HEK293 (cell line): ENCODE data around the gene RUFY1.
A peak's percentile ranks its signal among the peaks of the same experiment; 100 is the strongest.

Experiments used
- ATF2 ChIP-seq: fragments of 450-650 bp; formaldehyde crosslinking; IDR thresholded peaks from 2 replicates; pipeline ENCODE4 v1.5.1; 2016; ENCODE audit warnings: missing biosample characterization, missing genetic modification characterization, low read depth
- BCL11B ChIP-seq: fragments of 450-650 bp; formaldehyde crosslinking; IDR thresholded peaks from 2 replicates; pipeline ENCODE4 v1.5.1; 2016; ENCODE audit warnings: low read depth, missing biosample characterization, missing genetic modification characterization
- KLF10 ChIP-seq: fragments of 450-650 bp; IDR thresholded peaks from 2 replicates; pipeline ENCODE4 v1.5.1; 2018; ENCODE audit warnings: missing biosample characterization, mild to moderate bottlenecking, missing genetic modification characterization
- KLF16 ChIP-seq: fragments of 450-650 bp; formaldehyde crosslinking; IDR thresholded peaks from 2 replicates; pipeline ENCODE4 v1.5.1; 2017; ENCODE audit warnings: missing biosample characterization, missing genetic modification characterization
- TRIM28 ChIP-seq: IDR thresholded peaks from 2 replicates; pipeline ENCODE4 v1.6.1; 2011; ENCODE audit warnings: low read length, control low read depth, borderline replicate concordance
- WT1 ChIP-seq: fragments of 450-650 bp; formaldehyde crosslinking; IDR thresholded peaks from 2 replicates; pipeline ENCODE4 v1.5.1; 2016; ENCODE audit warnings: missing biosample characterization, missing genetic modification characterization
- ZBTB20 ChIP-seq: fragments of 450-650 bp; formaldehyde crosslinking; IDR thresholded peaks from 2 replicates; pipeline ENCODE4 v1.5.1; 2016; ENCODE audit warnings: missing biosample characterization, missing genetic modification characterization
- ZBTB6 ChIP-seq: fragments of 450-650 bp; formaldehyde crosslinking; IDR thresholded peaks from 2 replicates; pipeline ENCODE4 v1.5.1; 2017; ENCODE audit warnings: missing biosample characterization, missing genetic modification characterization
- ZBTB7A ChIP-seq: fragments of 450-650 bp; formaldehyde crosslinking; IDR thresholded peaks from 2 replicates; pipeline ENCODE4 v1.5.1; 2016; ENCODE audit warnings: low read depth, missing biosample characterization, missing genetic modification characterization
- ZFHX2 ChIP-seq: fragments of 450-650 bp; formaldehyde crosslinking; conservative IDR thresholded peaks from 2 replicates; pipeline ENCODE4 v1.5.1; 2016; ENCODE audit warnings: missing biosample characterization, missing genetic modification characterization
- ZFP37 ChIP-seq: fragments of 450-650 bp; formaldehyde crosslinking; IDR thresholded peaks from 2 replicates; pipeline ENCODE4 v1.5.1; 2016; ENCODE audit warnings: missing biosample characterization, missing genetic modification characterization
- ZNF221 ChIP-seq: fragments of 450-650 bp; formaldehyde crosslinking; IDR thresholded peaks from 2 replicates; pipeline ENCODE4 v1.5.1; 2017; ENCODE audit warnings: missing biosample characterization, missing genetic modification characterization, borderline replicate concordance
- ZNF248 ChIP-seq: fragments of 450-650 bp; formaldehyde crosslinking; IDR thresholded peaks from 2 replicates; pipeline ENCODE4 v1.5.1; 2017; ENCODE audit warnings: missing biosample characterization, missing genetic modification characterization
- ZNF302 ChIP-seq: fragments of 450-650 bp; formaldehyde crosslinking; IDR thresholded peaks from 2 replicates; pipeline ENCODE4 v1.5.1; 2016; ENCODE audit warnings: missing biosample characterization, missing genetic modification characterization, low read depth
- ZNF350 ChIP-seq: fragments of 450-650 bp; formaldehyde crosslinking; IDR thresholded peaks from 2 replicates; pipeline ENCODE4 v1.5.0; 2017; ENCODE audit warnings: missing biosample characterization, mild to moderate bottlenecking, missing genetic modification characterization
- ZNF416 ChIP-seq: fragments of 450-650 bp; formaldehyde crosslinking; IDR thresholded peaks from 2 replicates; pipeline ENCODE4 v1.5.1; 2016; ENCODE audit warnings: missing biosample characterization, missing genetic modification characterization
- ZNF596 ChIP-seq: fragments of 450-650 bp; IDR thresholded peaks from 2 replicates; pipeline ENCODE4 v1.5.0; 2018; ENCODE audit warnings: missing biosample characterization, mild to moderate bottlenecking, missing genetic modification characterization, moderate library complexity
- ZNF600 ChIP-seq: fragments of 450-650 bp; formaldehyde crosslinking; IDR thresholded peaks from 2 replicates; pipeline ENCODE4 v1.5.1; 2016; ENCODE audit warnings: missing biosample characterization, missing genetic modification characterization
- ZNF610 ChIP-seq: fragments of 450-650 bp; formaldehyde crosslinking; IDR thresholded peaks from 2 replicates; pipeline ENCODE4 v1.5.1; 2016; ENCODE audit warnings: missing biosample characterization, missing genetic modification characterization, borderline replicate concordance
- ZNF660 ChIP-seq: fragments of 450-650 bp; IDR thresholded peaks from 2 replicates; pipeline ENCODE4 v1.5.1; 2018; ENCODE audit warnings: missing biosample characterization, mild to moderate bottlenecking, missing genetic modification characterization
- ZNF677 ChIP-seq: fragments of 450-650 bp; IDR thresholded peaks from 2 replicates; pipeline ENCODE4 v1.5.0; 2018; ENCODE audit warnings: missing biosample characterization, mild to moderate bottlenecking, missing genetic modification characterization, moderate library complexity
- ZNF768 ChIP-seq: fragments of 450-650 bp; formaldehyde crosslinking; IDR thresholded peaks from 2 replicates; pipeline ENCODE4 v1.5.1; 2018; ENCODE audit warnings: missing biosample characterization, mild to moderate bottlenecking, missing genetic modification characterization
- ZNF791 ChIP-seq: fragments of 450-650 bp; formaldehyde crosslinking; IDR thresholded peaks from 2 replicates; pipeline ENCODE4 v1.5.1; 2016; ENCODE audit warnings: missing biosample characterization, missing genetic modification characterization
- ZNF830 ChIP-seq: fragments of 450-650 bp; IDR thresholded peaks from 2 replicates; pipeline ENCODE4 v1.5.0; 2018; ENCODE audit warnings: missing biosample characterization, missing genetic modification characterization, low read depth, mild to moderate bottlenecking, moderate library complexity
- TF ChIP-seq, protein P1 (sequence below): fragments of 450-650 bp; formaldehyde crosslinking; conservative IDR thresholded peaks from 2 replicates; pipeline ENCODE4 v1.5.1; 2016; ENCODE audit warnings: low read depth, missing biosample characterization, missing genetic modification characterization
- TF ChIP-seq, protein P2 (sequence below): fragments of 450-650 bp; formaldehyde crosslinking; IDR thresholded peaks from 2 replicates; pipeline ENCODE4 v1.5.1; 2016; ENCODE audit warnings: missing biosample characterization, missing genetic modification characterization
- TF ChIP-seq, protein P3 (sequence below): fragments of 450-650 bp; formaldehyde crosslinking; IDR thresholded peaks from 2 replicates; pipeline ENCODE4 v1.5.1; 2016; ENCODE audit warnings: missing biosample characterization, missing genetic modification characterization

RUFY1 gene

GRCh38 chr5:179623003-179623905 is 72.9 kb downstream of the RUFY1 start, which contains the start of gene HNRNPH1 (continued):
- TF ChIP-seq ZNF416 (tag by site-specific recombination) (no peak), ZNF248 (tag by site-specific recombination) (no peak), ZBTB7A (tag by site-specific recombination) (0 out of 2 replicates have a peak, but pooled peaks have one; percentile 40), ATF2 (tag by site-specific recombination) (peak; percentile 25; the same call in 1 of the 2 replicates), ZNF610 (peak; percentile 49; the same call in 1 of the 2 replicates), KLF16 (peak; percentile 1), ZNF350 (no peak), ZNF677 (tag by site-specific recombination) (no peak), ZNF791 (tag by site-specific recombination) (no peak), ZNF302 (no peak), ZNF221 (tag by site-specific recombination) (no peak), ZNF660 (tag by site-specific recombination) (peak; percentile 93), TRIM28 (0 out of 2 replicates have a peak, but pooled peaks have one; percentile 40), KLF10 (tag by site-specific recombination) (peak; percentile 48; the same call in 1 of the 2 replicates), ZBTB6 (tag by site-specific recombination) (no peak), WT1 (tag by site-specific recombination) (0 out of 2 replicates have a peak, but pooled peaks have one; percentile 37), ZFHX2 (tag by site-specific recombination) (peak; percentile 19; the same call in 1 of the 2 replicates), ZNF830 (tag by site-specific recombination) (no peak), ZNF596 (tag by site-specific recombination) (no peak), ZNF600 (tag by site-specific recombination) (peak; percentile 50; the same call in 1 of the 2 replicates), ZNF768 (tag by site-specific recombination) (no peak), ZFP37 (tag by site-specific recombination) (peak; percentile 88), BCL11B (tag by site-specific recombination) (0 out of 2 replicates have a peak, but pooled peaks have one; percentile 36), ZBTB20 (tag by site-specific recombination) (peak; percentile 51; the same call in 1 of the 2 replicates)
- TF ChIP-seq, protein P1, sequence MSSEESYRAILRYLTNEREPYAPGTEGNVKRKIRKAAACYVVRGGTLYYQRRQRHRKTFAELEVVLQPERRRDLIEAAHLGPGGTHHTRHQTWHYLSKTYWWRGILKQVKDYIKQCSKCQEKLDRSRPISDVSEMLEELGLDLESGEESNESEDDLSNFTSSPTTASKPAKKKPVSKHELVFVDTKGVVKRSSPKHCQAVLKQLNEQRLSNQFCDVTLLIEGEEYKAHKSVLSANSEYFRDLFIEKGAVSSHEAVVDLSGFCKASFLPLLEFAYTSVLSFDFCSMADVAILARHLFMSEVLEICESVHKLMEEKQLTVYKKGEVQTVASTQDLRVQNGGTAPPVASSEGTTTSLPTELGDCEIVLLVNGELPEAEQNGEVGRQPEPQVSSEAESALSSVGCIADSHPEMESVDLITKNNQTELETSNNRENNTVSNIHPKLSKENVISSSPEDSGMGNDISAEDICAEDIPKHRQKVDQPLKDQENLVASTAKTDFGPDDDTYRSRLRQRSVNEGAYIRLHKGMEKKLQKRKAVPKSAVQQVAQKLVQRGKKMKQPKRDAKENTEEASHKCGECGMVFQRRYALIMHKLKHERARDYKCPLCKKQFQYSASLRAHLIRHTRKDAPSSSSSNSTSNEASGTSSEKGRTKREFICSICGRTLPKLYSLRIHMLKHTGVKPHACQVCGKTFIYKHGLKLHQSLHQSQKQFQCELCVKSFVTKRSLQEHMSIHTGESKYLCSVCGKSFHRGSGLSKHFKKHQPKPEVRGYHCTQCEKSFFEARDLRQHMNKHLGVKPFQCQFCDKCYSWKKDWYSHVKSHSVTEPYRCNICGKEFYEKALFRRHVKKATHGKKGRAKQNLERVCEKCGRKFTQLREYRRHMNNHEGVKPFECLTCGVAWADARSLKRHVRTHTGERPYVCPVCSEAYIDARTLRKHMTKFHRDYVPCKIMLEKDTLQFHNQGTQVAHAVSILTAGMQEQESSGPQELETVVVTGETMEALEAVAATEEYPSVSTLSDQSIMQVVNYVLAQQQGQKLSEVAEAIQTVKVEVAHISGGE (tag by site-specific recombination): peak; percentile 69
- TF ChIP-seq, protein P2, sequence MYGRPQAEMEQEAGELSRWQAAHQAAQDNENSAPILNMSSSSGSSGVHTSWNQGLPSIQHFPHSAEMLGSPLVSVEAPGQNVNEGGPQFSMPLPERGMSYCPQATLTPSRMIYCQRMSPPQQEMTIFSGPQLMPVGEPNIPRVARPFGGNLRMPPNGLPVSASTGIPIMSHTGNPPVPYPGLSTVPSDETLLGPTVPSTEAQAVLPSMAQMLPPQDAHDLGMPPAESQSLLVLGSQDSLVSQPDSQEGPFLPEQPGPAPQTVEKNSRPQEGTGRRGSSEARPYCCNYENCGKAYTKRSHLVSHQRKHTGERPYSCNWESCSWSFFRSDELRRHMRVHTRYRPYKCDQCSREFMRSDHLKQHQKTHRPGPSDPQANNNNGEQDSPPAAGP (tag by site-specific recombination): peak; percentile 82
- TF ChIP-seq, protein P3, sequence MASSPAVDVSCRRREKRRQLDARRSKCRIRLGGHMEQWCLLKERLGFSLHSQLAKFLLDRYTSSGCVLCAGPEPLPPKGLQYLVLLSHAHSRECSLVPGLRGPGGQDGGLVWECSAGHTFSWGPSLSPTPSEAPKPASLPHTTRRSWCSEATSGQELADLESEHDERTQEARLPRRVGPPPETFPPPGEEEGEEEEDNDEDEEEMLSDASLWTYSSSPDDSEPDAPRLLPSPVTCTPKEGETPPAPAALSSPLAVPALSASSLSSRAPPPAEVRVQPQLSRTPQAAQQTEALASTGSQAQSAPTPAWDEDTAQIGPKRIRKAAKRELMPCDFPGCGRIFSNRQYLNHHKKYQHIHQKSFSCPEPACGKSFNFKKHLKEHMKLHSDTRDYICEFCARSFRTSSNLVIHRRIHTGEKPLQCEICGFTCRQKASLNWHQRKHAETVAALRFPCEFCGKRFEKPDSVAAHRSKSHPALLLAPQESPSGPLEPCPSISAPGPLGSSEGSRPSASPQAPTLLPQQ (tag by site-specific recombination): peak; percentile 48
